NCI-H345 treated with DMSO at 0.1 percent for 48 hours (cell line): Measurements from ENCODE around the gene ZNRF1.

ENCODE experiments used
- DNase-seq: peaks from one replicate; lab custom pipeline; 2025; ENCODE audit not compliant: unreplicated experiment; lab: John Stamatoyannopoulos, UW

ZNRF1 gene

GRCh38 chr16:75058806-75059205 is 60.0 kb downstream of the ZNRF1 start:
- DNase-seq = no peak

GRCh38 chr16:75059411-75059810 is 60.6 kb downstream of the ZNRF1 start:
- no peak for DNase-seq

DNA sequence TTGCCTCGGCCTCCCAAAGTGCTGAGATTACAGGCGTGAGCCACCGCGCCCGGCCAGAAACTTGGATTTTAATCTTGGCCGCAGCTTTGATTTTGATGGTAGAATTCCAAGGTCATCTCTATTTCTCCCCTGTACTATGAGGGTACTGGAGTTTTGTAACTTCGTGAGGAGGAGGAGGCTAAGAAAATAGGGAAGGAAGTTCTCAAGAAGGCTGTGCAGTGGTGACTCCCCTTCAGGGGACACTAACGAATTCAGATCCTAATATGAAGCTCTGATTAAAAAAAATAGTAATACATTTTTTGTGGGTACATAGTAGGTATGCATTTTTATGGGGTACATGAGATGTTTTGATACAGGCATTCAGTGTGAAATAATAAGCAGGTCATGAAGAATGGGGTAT is 61.9 kb downstream of the ZNRF1 start:
- DNase-seq = no peak

- no peak for DNase-seq
These were observed 62.8 kb downstream of the ZNRF1 start for GRCh38 chr16:75061669-75062068.

DNA sequence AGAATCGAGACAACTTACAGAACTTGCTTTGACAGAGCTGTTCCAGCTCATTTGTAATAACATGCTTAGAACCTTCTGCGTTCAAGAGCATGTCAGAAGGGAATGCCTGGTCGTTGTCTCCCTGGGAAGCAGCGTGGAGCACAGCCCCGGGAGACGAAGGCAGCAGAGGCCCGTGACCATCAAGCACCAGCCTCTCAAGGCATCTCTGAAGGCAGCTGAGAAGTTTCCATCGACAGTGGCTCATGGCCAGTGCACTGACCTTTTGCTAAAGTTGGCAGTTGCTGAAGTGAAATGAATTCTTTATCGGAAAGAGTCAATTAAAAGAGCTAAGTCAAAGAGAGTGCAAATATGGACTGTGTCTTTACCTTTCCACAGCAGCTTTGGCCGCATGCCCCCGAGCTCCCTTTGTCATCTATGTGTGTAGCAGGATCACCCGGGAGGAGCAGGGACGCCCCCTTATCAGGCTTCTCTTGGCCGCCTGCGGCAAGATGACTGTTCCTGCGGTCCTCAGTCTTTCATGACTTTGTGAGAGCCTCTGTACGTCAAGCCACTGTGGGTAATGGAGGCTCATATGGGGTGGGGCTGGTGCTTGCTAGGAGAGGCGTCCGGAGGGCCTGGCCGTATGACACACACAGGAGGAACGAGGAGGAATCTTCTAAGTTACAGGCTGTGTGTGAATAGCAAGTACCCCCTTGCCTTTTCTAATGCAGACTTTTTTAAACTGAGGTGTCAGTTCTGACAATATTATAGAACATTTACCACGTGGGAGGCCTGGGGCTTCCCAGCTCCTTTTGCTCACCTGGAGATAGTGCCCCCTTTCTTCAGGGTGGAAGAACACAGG is 63.5 kb downstream of the ZNRF1 start:
- DNase-seq = no peak

- DNase-seq = no peak
These were observed 64.1 kb downstream of the ZNRF1 start for GRCh38 chr16:75062976-75063346.

- no peak for DNase-seq
These were observed 64.8 kb downstream of the ZNRF1 start for GRCh38 chr16:75063549-75064088.

- DNase-seq = no peak
These were observed 65.8 kb downstream of the ZNRF1 start for GRCh38 chr16:75064403-75065148.

GRCh38 chr16:75065149-75065505 is 66.3 kb downstream of the ZNRF1 start:
- no peak for DNase-seq

DNA sequence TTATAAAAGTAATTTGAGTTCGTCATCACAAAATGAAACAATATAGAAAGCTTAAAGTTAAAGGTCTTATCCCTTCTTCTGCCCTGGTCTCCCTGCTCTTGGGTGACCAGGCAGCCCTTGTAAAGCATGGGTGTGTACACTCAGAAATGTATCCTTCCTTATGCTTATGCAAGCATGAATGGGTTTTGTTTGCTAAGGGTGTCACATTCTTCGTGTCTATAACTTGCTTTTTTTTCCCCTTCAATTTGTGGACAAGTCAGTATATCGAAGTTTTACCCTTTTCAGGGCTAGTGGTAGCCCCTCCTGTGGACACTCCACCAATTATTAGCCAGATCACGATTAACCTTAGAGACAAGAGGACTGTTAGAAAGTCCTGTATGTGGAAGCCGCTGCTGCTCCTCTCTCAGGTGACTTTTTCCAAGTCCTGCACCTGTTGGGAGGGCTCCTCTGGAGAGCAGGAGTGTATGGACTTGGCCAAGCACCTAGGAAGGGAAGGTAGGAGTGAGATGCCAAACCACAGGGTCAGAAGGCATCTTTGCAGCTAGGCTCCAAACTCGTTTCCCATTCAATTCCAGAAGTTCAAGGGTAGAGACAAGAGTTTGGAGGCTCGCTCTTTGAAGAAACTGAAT is 66.8 kb downstream of the ZNRF1 start:
- DNase-seq = no peak

DNA sequence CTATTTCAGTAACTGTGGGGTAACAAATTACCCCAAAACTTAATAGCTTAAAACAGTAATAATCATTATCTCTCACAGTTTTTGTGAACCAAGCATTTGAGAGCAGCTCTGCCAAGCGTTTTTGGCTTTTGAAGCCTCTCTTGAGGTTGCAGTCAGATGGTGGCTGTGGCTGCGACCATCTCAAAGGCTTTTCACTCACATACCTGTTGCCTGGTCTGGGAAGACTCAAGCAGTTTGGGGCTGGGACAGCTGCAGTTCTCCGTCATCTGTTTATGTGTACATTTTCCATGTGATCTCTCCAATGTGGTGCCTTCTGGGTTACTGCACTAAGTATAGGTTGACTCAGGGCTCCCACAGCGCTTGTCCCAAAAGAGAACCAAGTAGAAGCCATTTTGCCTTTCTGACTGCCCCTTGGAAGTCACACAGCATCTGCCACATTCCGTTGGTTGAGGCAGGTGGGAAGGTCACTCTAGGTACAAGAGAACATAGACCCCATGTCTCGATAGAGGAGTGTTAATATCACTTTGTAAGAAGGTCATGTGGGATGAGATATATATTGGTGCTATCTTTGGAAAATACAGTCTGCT is 68.1 kb downstream of the ZNRF1 start:
- DNase-seq = no peak

DNA sequence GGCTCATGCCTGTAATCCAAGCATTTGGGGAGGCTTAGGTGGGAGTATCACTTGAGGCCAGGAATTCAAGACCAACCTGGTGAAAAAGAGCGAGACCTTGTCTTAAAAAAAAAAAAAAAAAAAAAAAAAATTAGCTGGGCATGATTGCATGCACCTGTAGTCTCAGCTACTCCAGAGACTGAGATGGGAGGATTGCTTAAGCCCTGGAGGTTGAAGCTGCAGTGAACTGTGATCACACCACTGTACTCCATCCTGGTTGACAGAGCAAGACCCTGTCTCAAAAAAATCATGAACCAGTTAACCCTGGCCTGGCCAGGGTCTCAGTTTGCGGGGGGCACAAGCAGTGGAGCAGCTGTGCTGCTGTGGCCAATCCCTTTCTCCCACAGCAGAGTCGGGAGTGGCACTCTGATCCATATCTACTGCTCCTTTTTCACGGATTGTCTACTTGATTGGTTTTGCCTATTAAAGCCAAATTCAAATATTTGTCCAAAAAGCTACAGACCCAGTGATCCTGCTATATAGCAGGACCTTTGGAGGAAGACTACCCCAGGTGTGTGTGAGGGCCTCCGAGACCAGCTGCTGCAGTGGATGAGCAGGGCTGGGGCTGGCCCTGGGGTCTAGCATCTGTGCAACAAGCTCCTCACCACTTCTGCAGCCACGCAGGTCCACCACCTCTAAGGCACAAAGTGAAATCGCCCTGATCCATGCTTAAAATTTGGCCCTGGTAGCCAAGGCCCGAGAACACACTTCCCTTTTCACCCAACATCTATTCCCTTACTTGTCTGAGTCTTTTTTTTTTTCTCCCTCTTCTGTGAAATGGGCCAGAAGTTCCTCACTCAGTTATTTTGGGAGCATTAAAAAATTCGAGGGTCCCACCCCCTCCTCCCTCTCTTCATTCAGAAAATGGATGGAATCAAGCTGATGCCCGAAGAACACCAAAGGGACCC is 69.5 kb downstream of the ZNRF1 start:
- DNase-seq = no peak

DNA sequence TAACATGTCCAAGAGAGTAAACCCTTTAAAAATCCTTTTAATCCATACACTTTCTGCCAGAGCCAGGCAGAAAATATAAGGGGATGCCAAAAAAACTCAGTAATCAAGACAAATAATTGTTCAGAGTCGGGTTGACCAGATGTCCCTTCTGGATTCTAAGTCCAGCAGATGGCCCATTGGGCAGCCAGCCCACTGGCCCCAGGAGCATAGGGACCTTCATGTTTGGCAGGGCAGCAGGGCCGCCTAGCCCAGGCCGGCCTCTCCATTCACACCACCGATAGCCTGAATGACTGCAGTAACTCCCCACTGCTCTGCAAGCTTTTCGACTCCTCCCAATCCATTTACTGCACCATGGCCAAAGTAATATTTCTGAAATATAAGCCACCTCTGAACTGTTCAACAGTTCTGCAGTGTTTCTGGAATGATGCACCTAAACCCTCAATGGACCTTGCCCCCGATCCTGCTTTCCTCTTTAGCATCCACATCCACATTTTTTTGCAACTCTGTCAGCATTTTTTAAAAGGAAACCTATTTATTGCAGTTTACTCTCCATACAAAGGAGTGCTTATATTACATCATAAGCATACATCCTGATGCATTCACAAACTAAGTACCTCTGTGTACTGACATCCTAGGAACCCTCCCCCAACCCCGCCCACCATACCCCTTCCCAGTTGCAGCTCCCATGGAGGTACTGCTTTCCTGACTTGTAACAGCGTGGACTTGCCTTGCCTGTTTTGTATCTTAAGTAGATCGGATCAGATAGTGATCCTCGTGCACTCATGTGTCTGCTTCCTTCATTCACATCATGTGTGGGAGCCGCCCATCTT is 71.4 kb downstream of the ZNRF1 start:
- no peak for DNase-seq

- no peak for DNase-seq
These were observed 72.8 kb downstream of the ZNRF1 start for GRCh38 chr16:75071621-75072020.

DNA sequence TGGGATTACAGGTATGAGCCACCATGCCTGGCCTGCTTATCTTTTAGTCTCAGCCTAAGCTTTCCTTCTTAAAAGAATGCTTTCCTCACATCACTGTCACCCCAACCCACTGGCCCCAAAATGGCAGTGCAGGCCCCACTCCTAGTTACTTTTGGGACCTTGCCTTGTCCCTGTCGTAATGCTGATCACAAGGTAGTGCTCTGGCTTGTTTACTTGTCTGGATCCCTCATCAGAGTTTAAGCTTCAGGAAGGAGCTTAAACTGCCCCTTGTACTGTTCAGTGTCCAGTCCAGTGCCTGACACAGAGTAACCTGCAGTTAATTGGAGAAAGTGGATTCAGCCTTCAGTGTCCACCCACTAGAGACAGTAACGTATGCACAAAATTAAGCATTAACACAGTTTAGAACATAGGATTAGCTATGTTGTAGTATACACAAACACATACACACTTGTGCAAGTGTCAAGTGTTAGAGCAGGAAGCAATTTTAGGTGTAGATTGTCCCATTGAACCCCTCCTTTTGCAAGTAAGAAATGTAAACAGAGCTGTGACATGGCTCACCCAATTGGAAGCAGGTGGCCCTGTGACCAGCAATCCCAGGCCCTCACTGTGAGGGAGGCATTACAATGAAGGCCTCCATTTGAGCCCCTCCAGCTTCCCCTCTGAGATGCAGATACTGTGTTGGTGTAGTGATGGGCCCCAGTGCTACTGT is 73.6 kb downstream of the ZNRF1 start:
- DNase-seq = no peak

- no peak for DNase-seq
These were observed 74.9 kb downstream of the ZNRF1 start for GRCh38 chr16:75073545-75074303.

GRCh38 chr16:75074304-75074793 is 75.5 kb downstream of the ZNRF1 start:
- no peak for DNase-seq
